GM19452 (cell line): ENCODE data around the gene KCNQ1OT1.

Experiments
- ATAC-seq: cut with Tn5 transposase; IDR thresholded peaks from one replicate; pipeline ENCODE4 v1.9.1; 2021; ENCODE audit not compliant: unreplicated experiment

The KCNQ1OT1 gene

GRCh38 chr11:2612884-2613571 is 86.8 kb downstream of the KCNQ1OT1 start:
- ATAC-seq, result no peak

GRCh38 chr11:2609345-2609744 is 90.4 kb downstream of the KCNQ1OT1 start:
- no peak for ATAC-seq

GRCh38 chr11:2599561-2600189 is 100.1 kb downstream of the KCNQ1OT1 start:
- ATAC-seq, result no peak

- ATAC-seq, result no peak
These were observed 104.6 kb downstream of the KCNQ1OT1 start for GRCh38 chr11:2595204-2595603.

GRCh38 chr11:2594267-2594666 is 105.5 kb downstream of the KCNQ1OT1 start:
- ATAC-seq, result no peak

GRCh38 chr11:2593393-2593950 is 106.3 kb downstream of the KCNQ1OT1 start:
- ATAC-seq, result no peak

GRCh38 chr11:2592559-2593392 is 107.0 kb downstream of the KCNQ1OT1 start:
- no peak for ATAC-seq

GRCh38 chr11:2591805-2592204 is 108.0 kb downstream of the KCNQ1OT1 start:
- no peak for ATAC-seq

- no peak for ATAC-seq
These were observed 108.6 kb downstream of the KCNQ1OT1 start for GRCh38 chr11:2590965-2591754.

GRCh38 chr11:2590131-2590964 is 109.4 kb downstream of the KCNQ1OT1 start:
- ATAC-seq, result no peak

- no peak for ATAC-seq
These were observed 110.3 kb downstream of the KCNQ1OT1 start for GRCh38 chr11:2589538-2589934.

GRCh38 chr11:2588809-2589537 is 110.8 kb downstream of the KCNQ1OT1 start:
- ATAC-seq, result no peak

- ATAC-seq, result no peak
These were observed 111.6 kb downstream of the KCNQ1OT1 start for GRCh38 chr11:2587976-2588748.

- ATAC-seq, result no peak
These were observed 112.5 kb downstream of the KCNQ1OT1 start for GRCh38 chr11:2587132-2587930.

GRCh38 chr11:2586793-2587131 is 113.0 kb downstream of the KCNQ1OT1 start:
- no peak for ATAC-seq

- no peak for ATAC-seq
These were observed 113.6 kb downstream of the KCNQ1OT1 start for GRCh38 chr11:2586087-2586792.

GRCh38 chr11:2585566-2586086 is 114.2 kb downstream of the KCNQ1OT1 start:
- no peak for ATAC-seq
